ENCODE results near the gene FUT6. TPM values are rescaled to one million over a fixed set of nuclear protein-coding genes. Genes with fewer than 3 reads are reported as not detected.
"Not testable (repeated sequence)": the region's sequence is repeated elsewhere in the genome, so short reads cannot be mapped to it uniquely, and the experiment has no call there.

FUT6 gene
- total RNA-seq, 1 donor from 2014 or later = not detected

GRCh38 chr19:5844456-5845433 is 5.2 kb upstream of the FUT6 start:
- intact Hi-C loops (cut with micrococcal nuclease) = no loop called here

GRCh38 chr19:5843295-5843927 is 3.9 kb upstream of the FUT6 start:
- peaks cover 3% of the 10 kb centered on the region for H3K4me1 Mint-ChIP-seq
- intact Hi-C loops (cut with micrococcal nuclease) = no loop called here
- no peaks in the 10 kb centered on the region for H3K9me3 Mint-ChIP-seq
- no peaks in the 10 kb centered on the region for H3K36me3 Mint-ChIP-seq (ENCODE audit: low read depth)
- no peak overlapping the region for H3K27ac Mint-ChIP-seq
- no peak for DNase-seq
- H3K27me3 Mint-ChIP-seq = no peaks in the 10 kb centered on the region
- H3K4me3 Mint-ChIP-seq = no peak overlapping the region

More at GRCh38 chr19:5844456-5845433, 5.2 kb upstream of the FUT6 start:
- Mint-ChIP-seq H3K4me1 (no peaks in the 10 kb centered on the region), H3K27ac (no peak overlapping the region), H3K4me3 (no peak overlapping the region), H3K27me3 (no peaks in the 10 kb centered on the region), H3K9me3 (no peaks in the 10 kb centered on the region), H3K36me3 (ENCODE audit: low read depth) (no peaks in the 10 kb centered on the region)
- DNase-seq = no peak

- H3K9me3 Mint-ChIP-seq; H3K27me3 Mint-ChIP-seq; DNase-seq; H3K27ac Mint-ChIP-seq; H3K36me3 Mint-ChIP-seq (ENCODE audit: low read depth); intact Hi-C loops (cut with micrococcal nuclease); H3K4me3 Mint-ChIP-seq; H3K4me1 Mint-ChIP-seq: not testable (repeated sequence)
These were observed 2.2 kb upstream of the FUT6 start for GRCh38 chr19:5841735-5842111.

- intact Hi-C loops (cut with micrococcal nuclease) = no loop called here
- Mint-ChIP-seq H3K9me3 (no peaks in the 10 kb centered on the region), H3K27me3 (peaks cover 2% of the 10 kb centered on the region), H3K4me3 (no peak overlapping the region), H3K36me3 (ENCODE audit: low read depth) (no peaks in the 10 kb centered on the region), H3K27ac (no peak overlapping the region), H3K4me1 (peaks cover 8% of the 10 kb centered on the region)
- no peak for DNase-seq
These were observed 993 bp downstream of the FUT6 start for GRCh38 chr19:5838353-5839064.

GRCh38 chr19:5837761-5838352 is 1.6 kb downstream of the FUT6 start:
- Mint-ChIP-seq H3K27me3 (peaks cover 2% of the 10 kb centered on the region), H3K36me3 (ENCODE audit: low read depth) (no peaks in the 10 kb centered on the region), H3K9me3 (no peaks in the 10 kb centered on the region), H3K27ac (no peak overlapping the region), H3K4me1 (peaks cover 8% of the 10 kb centered on the region), H3K4me3 (no peak overlapping the region)
- DNase-seq = no peak
- intact Hi-C loops (cut with micrococcal nuclease) = no loop called here

GRCh38 chr19:5832527-5833216 is 6.8 kb downstream of the FUT6 start:
- H3K4me3 Mint-ChIP-seq = no peak overlapping the region

GRCh38 chr19:5832061-5832460 is 7.4 kb downstream of the FUT6 start:
- no peaks in the 10 kb centered on the region for H3K36me3 Mint-ChIP-seq (ENCODE audit: low read depth)
- H3K27me3 Mint-ChIP-seq = no peaks in the 10 kb centered on the region
- H3K4me3 Mint-ChIP-seq = no peak overlapping the region
- H3K27ac Mint-ChIP-seq = no peak overlapping the region
- H3K9me3 Mint-ChIP-seq = no peaks in the 10 kb centered on the region
- DNase-seq = no peak
- intact Hi-C loops (cut with micrococcal nuclease) = no loop called here
- H3K4me1 Mint-ChIP-seq = peaks cover 5% of the 10 kb centered on the region

More at GRCh38 chr19:5832527-5833216, 6.8 kb downstream of the FUT6 start:
- H3K27me3 Mint-ChIP-seq = no peaks in the 10 kb centered on the region
- no peaks in the 10 kb centered on the region for H3K9me3 Mint-ChIP-seq
- no peak overlapping the region for H3K27ac Mint-ChIP-seq
- peaks cover 7% of the 10 kb centered on the region for H3K4me1 Mint-ChIP-seq
- DNase-seq = no peak
- intact Hi-C loops (cut with micrococcal nuclease) = no loop called here
- no peaks in the 10 kb centered on the region for H3K36me3 Mint-ChIP-seq (ENCODE audit: low read depth)

- H3K27ac Mint-ChIP-seq = no peak overlapping the region
- no peak for DNase-seq
- H3K27me3 Mint-ChIP-seq = no peaks in the 10 kb centered on the region
- intact Hi-C loops (cut with micrococcal nuclease) = no loop called here
- H3K9me3 Mint-ChIP-seq = no peaks in the 10 kb centered on the region
- H3K4me3 Mint-ChIP-seq = no peak overlapping the region
- H3K36me3 Mint-ChIP-seq (ENCODE audit: low read depth) = no peaks in the 10 kb centered on the region
- H3K4me1 Mint-ChIP-seq = peaks cover 8% of the 10 kb centered on the region
These were observed 8.3 kb downstream of the FUT6 start for GRCh38 chr19:5831159-5831558.

- Mint-ChIP-seq H3K4me1 (peaks cover 8% of the 10 kb centered on the region), H3K27me3 (no peaks in the 10 kb centered on the region), H3K4me3 (peak overlapping the region; percentile 100), H3K9me3 (no peaks in the 10 kb centered on the region), H3K27ac (peak overlapping the region; percentile 53), H3K36me3 (ENCODE audit: low read depth) (no peaks in the 10 kb centered on the region)
- DNase-seq = peak; percentile 60
- intact Hi-C loops (cut with micrococcal nuclease) = loop anchor here (2.0 to 10.0 kb wide), 3 partner anchors 25 to 135 kb away; partner anchors contain the start of genes NDUFA11, NRTN and VMAC
These were observed 9.8 kb downstream of the FUT6 start for GRCh38 chr19:5829567-5830310.

- DNase-seq = peak; percentile 76
These were observed 10.6 kb downstream of the FUT6 start for GRCh38 chr19:5828661-5829566.

GRCh38 chr19:5827891-5828660 is 11.4 kb downstream of the FUT6 start:
- Mint-ChIP-seq H3K4me3 (peak overlapping the region; percentile 100), H3K27ac (peak overlapping the region; percentile 100)
- intact Hi-C loops (cut with micrococcal nuclease) = loop anchor here (1.0 to 10.0 kb wide), 4 partner anchors 23 to 137 kb away; partner anchors contain the start of genes NDUFA11, NRTN and VMAC

More at GRCh38 chr19:5828661-5829566, 10.6 kb downstream of the FUT6 start:
- peak overlapping the region; percentile 100 for H3K4me3 Mint-ChIP-seq
- H3K36me3 Mint-ChIP-seq (ENCODE audit: low read depth) = no peaks in the 10 kb centered on the region
- H3K27ac Mint-ChIP-seq = peak overlapping the region; percentile 100
- H3K27me3 Mint-ChIP-seq = no peaks in the 10 kb centered on the region
- intact Hi-C loops (cut with micrococcal nuclease) = loop anchor here (1.0 to 10.0 kb wide), 4 partner anchors 24 to 136 kb away; partner anchors contain the start of genes NDUFA11, NRTN and VMAC
- H3K9me3 Mint-ChIP-seq = no peaks in the 10 kb centered on the region
- peaks cover 8% of the 10 kb centered on the region for H3K4me1 Mint-ChIP-seq

More at GRCh38 chr19:5827891-5828660, 11.4 kb downstream of the FUT6 start:
- Mint-ChIP-seq H3K4me1 (peaks cover 8% of the 10 kb centered on the region), H3K9me3 (no peaks in the 10 kb centered on the region), H3K27me3 (no peaks in the 10 kb centered on the region), H3K36me3 (ENCODE audit: low read depth) (no peaks in the 10 kb centered on the region)
- peak; percentile 99 for DNase-seq
